GM12891 (cell line): ENCODE data around the gene RALGPS1.

Source experiments
- PAX5 ChIP-seq: IDR thresholded peaks from 2 replicates; pipeline ENCODE4 v1.6.1; 2011; ENCODE audit warnings: low read length, moderate library complexity, mild to moderate bottlenecking; ENCODE audit not compliant: insufficient read depth, severe bottlenecking
- POLR2A ChIP-seq: IDR thresholded peaks from 2 replicates; pipeline ENCODE4 v1.6.1; 2011; ENCODE audit warnings: low read depth, low read length, control low read depth
- POLR2AphosphoS5 ChIP-seq: IDR thresholded peaks from 2 replicates; pipeline ENCODE4 v1.6.1; 2011; ENCODE audit warnings: low read depth, low read length, control low read depth
- SPI1 ChIP-seq: IDR thresholded peaks from 2 replicates; pipeline ENCODE4 v1.6.1; 2011; ENCODE audit warnings: low read depth, low read length, control low read depth
- TAF1 ChIP-seq: IDR thresholded peaks from 2 replicates; pipeline ENCODE4 v1.6.1; 2011; ENCODE audit warnings: low read depth, low read length, control low read depth

DNA sequence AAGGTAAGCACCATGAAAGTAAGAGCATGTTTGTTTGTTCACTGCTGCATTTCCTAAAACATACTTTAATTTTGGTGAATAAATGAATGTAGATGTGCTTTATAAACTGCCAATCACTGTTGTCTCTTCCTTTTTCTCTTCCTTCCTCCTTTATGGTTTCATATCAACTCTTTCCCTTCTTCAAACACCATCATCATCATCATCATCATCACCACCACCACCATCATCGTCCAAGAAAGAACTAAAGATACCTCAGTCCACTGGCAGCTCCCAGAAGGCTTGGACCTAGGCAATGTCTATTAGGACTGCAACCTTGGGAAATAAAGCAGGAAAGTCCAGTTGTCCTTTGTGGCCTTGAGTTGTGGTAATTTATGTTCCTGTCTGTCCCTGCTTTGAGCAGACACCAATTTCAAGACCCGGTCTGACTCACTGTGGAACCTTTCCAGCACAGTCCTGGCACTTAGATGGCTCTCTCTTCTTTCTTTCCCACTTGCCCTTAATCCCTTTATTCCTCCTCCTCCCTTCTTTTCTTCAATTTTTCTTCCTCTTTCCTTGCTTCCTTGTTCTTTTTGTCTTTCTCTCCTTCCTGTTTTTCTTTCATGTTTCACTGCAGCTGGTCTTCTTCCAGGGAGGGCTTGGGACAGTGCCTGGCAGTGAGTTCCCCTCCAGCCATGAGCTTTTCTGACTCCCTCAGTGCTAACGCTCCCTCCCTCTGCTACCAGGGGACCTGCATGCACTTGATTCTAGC is 108.5 kb downstream of the RALGPS1 start:
- TF ChIP-seq POLR2AphosphoS5 (no peak), TAF1 (no peak), POLR2A (no peak), SPI1 (no peak), PAX5 (no peak)
